OCI-LY1 (cell line): Measurements from ENCODE around the gene LYRM9.

Source experiments
- EZH2 ChIP-seq: fragments of 200-600 bp; sonication (generic), shearing (Covaris generic); IDR thresholded peaks from 2 replicates; pipeline ENCODE4 v1.8.0; 2017; ENCODE audit warnings: borderline replicate concordance, mixed run types, mild to moderate bottlenecking, antibody characterized with exemption, low read length, moderate library complexity, mixed read lengths
- TF ChIP-seq, protein P1 (sequence below): fragments of 200-600 bp; sonication (generic), shearing (Covaris generic); IDR thresholded peaks from 2 replicates; pipeline ENCODE4 v1.5.1; 2017; ENCODE audit warnings: mild to moderate bottlenecking, antibody characterized with exemption, low read length, moderate library complexity, mixed read lengths

DNA sequence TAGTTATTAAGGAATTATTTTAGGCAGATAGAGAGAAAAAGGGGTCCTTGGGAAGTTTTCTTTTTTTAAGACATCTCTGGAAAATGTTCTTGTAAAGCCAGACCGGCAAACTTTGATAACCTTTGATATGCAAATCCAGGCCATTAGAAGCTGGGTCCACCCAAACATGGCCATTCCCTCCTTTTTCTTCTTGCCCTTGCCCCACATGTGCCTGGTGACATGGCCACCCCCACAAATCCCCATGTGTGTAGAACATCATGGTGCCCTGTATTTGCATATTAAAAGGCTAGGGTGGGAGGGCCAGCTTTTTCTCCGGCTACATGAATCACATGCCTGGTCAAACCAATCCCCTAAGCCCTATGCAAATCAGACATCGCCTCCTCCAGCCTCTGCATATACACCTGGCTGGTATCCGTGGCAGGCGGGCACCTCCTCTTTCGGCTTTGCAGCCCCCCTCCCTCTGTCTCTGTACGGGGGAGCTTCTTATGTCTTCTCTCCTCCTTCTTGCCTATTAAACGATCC lies 43.9 kb upstream of the LYRM9 start:
- TF ChIP-seq EZH2: no peak
- TF ChIP-seq, protein P1, sequence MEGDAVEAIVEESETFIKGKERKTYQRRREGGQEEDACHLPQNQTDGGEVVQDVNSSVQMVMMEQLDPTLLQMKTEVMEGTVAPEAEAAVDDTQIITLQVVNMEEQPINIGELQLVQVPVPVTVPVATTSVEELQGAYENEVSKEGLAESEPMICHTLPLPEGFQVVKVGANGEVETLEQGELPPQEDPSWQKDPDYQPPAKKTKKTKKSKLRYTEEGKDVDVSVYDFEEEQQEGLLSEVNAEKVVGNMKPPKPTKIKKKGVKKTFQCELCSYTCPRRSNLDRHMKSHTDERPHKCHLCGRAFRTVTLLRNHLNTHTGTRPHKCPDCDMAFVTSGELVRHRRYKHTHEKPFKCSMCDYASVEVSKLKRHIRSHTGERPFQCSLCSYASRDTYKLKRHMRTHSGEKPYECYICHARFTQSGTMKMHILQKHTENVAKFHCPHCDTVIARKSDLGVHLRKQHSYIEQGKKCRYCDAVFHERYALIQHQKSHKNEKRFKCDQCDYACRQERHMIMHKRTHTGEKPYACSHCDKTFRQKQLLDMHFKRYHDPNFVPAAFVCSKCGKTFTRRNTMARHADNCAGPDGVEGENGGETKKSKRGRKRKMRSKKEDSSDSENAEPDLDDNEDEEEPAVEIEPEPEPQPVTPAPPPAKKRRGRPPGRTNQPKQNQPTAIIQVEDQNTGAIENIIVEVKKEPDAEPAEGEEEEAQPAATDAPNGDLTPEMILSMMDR: no peak
